HG03175 (cell line): Measurements from ENCODE around the gene ZEB2.
"Not testable (repeated sequence)": the region's sequence is repeated elsewhere in the genome, so short reads cannot be mapped to it uniquely, and the experiment has no call there.

ENCODE experiments used
- ATAC-seq: cut with Tn5 transposase; IDR thresholded peaks from one replicate; pipeline ENCODE4 v1.9.1; 2021; ENCODE audit warnings: mild to moderate bottlenecking, moderate library complexity; ENCODE audit not compliant: unreplicated experiment

Gene ZEB2

DNA sequence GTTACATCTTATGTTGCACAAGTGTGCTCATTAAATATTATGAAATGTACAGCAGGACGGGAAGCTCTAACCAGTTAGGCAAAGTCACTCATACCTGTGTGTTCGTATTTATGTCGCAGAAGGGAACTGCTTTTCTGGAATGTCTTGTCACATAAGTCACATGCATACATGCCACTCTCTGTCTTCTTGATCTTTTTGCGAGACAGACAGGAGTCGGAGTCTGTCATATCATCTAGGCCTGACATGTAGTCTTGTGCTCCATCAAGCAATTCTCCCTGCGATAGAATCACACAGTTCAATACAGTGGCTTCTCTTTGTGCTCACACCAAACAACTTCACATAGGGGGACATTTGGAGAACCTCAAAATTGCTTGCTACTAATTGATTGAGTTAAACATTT is 123.6 kb downstream of the ZEB2 start:
- ATAC-seq = no peak

DNA sequence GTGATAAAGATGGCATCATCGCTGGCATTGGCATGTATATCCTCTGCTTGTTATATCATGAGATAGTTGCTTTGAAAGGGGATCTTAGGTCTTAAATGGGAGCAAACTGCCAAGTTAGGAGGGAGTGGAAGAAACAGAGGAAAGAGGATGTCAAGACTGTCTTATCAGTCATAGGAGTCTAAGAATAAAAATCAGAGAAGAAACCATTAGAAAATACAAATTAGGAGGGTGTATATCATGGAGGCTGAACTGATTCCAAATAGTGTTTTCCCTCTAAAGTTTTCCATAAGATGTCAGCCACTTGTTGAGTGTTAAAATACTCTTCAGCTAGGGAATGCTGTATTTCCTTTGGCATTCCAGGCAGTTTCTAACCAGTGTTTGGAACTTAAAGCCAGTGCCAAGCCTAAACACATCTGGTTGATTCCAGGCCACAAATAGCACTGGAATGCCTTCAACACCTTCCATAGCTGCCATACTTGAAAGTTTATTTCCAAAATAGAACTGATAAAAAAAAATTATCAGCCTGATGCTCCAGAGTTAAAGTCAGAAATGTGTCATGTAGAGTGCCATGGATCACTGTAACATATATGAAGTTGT is 129.4 kb downstream of the ZEB2 start:
- no peak for ATAC-seq

DNA sequence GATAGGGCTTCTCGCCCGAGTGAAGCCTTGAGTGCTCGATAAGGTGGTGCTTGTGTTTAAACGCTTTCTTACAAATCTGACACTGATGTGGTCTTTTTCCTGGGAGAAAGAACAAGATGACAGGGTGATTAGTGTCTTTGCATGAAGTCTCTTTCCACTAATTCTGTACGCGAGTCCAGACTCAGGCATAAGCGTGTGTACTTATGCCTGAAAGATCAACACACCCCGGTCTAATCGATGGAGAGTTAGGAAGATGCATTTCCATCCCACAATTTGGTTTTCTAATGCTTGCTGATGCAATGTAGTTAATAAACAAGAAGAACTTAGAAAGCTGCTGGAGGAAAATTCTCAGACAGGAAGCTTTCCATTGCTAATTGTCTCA is 130.0 kb downstream of the ZEB2 start:
- ATAC-seq = no peak

DNA sequence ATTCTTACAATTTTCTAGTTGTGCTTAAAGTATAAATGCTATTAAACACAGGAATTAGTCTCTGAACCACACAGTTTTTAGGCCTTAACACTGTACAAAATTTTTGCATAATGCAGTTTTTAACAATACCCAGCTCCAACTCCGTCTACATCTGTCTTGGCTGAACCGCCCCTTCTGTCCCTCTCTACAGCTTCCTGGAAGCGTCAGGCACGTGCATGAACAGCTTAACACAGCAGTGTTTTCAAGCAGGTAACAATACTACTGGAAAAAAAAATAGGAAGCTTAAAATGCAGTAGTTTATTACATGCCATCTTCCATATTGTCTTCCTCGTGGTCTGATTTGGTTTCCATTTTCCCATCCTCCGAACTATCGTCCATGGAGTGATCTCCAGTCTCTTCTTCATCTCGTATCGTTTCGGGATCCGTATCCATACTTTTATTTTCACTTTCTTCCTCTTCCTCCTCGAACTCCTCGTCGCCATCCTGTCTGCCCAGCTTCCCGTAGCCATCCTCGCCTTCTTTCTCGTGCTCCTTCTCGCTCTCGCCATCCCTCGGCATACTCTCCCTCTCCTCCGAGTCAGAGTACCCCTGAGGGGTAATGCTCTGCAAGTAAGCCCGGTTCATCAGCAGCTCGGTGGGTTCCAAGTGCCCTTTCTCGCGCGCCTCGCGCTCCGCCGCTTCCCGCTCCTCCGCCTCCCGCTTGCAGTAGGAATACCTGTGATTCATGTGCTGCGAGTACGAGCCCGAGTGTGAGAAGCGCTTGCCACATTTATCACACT is 130.6 kb downstream of the ZEB2 start:
- ATAC-seq = no peak

DNA sequence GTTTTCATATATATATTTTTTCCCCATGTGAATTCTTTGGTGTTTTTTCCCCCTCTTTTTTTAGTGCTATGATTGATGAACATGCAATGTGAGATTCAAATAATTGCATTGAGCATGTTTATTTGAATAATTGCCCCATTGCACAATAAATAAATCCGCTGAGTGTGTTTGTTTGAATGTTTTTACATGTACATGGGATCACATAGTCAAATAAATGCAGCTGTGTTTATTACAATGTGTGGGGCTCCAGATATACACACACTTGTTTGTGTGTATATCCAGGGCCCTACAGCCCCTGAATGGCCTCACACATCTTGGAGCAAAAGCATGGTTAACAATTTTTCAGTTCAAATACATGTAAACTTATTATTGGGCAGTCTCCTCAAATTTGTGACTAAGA is 134.5 kb downstream of the ZEB2 start:
- ATAC-seq = no peak

DNA sequence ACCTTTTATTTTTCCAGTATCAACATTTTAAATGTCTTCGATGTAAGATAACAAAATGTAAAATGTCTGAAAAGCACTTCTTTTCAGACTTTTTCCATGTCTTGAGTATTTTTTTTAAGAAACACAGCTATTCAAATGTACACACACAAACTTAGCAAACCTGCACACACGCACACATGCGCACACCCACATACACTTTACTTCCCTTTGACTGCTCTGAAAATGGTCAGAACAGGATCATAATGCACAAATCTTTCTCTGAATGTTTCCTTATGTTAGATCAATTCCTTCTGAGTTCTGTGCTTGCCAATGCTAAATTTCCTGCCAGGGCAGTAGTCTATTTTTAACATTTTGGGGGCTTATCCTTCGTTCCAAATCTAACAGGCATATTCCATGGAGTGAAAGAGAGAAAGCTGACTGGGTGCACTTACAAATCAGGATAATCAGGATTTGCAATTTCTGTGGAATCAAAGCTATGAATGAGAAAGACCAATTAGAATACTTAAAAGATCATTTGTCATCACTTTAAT is 136.3 kb downstream of the ZEB2 start:
- ATAC-seq = no peak

DNA sequence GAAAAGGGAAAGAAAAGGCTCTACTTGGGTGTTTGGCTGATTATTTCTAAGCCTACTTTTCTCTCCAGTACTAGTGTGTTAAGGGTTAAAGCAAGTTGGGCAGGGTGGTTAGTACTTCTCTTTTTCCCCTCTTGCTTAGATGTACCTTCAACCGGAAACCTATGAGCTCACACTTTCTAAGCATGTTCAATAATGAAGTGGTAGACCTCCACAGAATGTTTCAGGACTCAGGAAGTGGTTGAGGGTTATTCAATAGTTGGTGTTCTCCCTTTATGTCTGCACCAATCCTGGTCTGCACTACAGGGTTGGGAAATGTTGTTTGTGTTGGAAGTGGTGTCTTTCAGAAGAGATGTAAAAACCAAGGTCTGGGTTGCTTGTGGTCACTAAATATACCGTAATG is 137.1 kb downstream of the ZEB2 start:
- peak; percentile 100 for ATAC-seq

DNA sequence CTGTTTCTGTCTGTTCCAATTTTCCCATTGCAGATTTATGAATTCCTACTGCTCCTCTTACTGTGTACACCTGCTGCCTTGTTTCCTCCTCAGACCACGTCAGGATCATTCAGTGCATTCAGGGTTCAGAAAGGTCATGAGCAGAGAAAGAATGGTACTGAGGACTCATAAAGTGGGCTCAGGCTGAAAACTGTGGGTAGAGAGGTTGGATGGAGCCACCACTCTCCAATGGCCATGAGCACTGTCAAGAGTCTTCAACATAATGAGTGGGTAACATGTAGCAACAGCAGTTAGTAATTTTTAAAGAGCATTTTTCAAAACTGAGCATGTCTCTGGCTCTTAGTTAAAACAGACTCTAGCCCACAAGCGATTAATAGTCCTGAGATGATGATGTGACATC is 138.2 kb downstream of the ZEB2 start:
- no peak for ATAC-seq

DNA sequence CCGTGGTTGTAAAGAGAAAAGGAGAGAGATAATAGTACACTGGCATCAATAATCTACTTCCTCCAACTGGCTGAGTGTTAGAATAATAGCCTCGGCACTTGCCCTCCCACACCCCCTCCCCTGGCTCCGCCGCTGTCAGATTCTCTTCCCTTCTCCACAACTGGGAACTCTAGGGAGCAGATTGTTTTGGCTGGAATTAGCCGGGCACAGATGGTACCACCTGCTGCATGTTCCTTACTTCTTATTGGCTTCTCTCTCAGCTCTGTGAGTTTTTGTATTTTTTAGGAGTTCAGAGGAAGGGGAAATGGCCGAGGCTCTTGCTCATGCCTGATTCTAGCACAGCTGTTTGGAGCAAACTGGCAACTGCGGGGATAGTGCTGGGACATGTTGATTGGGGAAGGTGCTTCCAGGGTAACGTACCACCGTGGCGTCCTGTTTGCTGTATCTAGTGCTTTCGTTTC is 140.0 kb downstream of the ZEB2 start:
- ATAC-seq = no peak

DNA sequence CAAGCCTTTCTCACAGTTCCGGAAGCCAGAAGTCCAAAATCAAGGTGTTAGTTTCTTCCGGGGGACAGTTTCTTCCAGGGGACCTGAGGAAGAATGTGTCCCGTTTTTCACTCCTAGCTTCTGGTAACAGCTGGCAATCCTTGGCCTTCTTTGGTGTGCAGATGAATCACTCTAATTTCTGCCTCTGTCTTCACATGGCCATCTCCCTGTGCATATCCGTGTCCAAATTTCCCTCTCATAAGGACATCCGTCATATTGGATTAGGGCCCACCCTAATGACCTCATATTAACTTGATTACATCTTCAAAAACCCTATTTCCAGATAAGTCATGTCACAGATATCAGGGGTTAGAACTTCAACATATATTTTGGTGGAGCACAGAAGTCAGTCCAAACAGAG is 141.4 kb downstream of the ZEB2 start:
- no peak for ATAC-seq

DNA sequence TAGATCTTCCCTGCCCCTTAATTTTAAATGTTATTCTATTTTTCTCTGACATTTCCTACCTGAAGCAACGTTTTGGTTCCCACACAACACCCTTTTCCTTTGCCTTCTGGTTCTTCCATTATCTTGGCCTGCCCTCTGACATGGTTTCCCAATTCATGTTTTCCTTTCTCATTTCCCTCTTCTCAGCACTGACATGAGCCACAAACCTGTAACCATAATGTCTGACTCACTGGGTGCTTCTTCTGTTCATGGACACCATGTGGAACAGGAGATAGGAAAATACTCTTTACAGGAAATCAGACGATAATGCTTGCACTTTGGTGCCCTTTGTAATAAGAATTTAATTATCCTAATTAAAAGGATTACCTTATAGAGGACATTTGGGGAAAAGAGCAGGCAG is 142.0 kb downstream of the ZEB2 start:
- ATAC-seq = no peak

DNA sequence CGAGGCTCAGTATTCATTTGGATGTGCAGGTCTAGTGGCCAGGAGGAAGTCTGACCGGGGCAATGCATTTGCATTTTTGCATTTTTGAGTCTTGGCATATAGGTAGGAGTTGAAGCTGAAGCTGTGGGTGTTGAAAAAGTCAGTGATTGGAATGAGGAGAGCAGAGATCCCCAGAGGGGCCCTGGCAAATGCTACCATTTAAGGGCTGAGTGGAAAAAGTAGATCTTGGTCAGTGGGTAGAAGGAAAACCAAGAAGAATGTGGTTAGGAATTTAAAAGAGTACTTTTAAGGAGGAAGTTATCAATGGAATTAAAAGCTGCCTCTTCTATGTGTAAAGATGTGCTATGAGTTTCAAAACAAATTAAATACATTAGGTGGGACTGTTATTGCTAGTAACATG is 143.0 kb downstream of the ZEB2 start:
- ATAC-seq = no peak

DNA sequence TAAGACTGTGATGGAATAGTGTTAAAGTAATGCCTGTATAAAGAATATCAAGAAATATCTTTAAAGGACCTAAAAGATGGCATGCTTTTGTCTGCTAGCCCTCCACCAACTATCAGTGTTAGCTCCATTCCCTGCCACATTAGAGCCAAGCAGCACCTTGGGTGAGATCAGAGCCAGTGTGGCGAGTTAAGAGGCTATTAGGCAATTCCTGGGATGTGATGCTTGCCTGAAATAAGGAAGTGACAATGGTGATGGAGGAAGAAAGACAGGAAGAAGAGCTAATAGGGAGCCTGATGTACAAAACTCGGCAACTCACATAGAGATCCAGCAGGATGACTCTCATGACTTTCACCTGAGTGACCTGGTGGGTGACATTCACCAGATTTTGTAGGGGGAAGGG is 143.5 kb downstream of the ZEB2 start:
- no peak for ATAC-seq

DNA sequence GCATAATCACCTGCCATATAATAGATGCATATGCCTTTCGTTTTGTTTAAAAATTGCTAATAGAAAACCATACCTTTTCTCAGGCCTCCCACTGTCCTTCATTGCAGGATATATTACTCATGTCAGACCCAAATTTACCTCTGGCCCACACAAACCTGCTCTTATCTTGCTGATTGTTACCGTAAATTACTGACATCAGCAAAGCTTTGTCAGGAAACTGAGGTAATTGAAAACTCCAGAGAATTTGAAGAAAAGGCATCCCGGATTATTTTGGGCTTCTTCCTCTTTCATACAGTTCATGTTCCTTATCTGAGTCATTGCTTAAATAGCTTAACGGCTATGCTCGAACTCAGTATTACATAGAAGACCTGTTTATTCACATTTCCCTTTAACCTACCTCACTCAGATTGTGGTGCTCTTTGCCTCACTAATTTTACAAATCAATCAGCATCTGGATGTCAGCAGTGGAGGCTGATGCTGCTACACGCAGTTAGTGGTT is 145.7 kb downstream of the ZEB2 start:
- peak; percentile 50 for ATAC-seq

DNA sequence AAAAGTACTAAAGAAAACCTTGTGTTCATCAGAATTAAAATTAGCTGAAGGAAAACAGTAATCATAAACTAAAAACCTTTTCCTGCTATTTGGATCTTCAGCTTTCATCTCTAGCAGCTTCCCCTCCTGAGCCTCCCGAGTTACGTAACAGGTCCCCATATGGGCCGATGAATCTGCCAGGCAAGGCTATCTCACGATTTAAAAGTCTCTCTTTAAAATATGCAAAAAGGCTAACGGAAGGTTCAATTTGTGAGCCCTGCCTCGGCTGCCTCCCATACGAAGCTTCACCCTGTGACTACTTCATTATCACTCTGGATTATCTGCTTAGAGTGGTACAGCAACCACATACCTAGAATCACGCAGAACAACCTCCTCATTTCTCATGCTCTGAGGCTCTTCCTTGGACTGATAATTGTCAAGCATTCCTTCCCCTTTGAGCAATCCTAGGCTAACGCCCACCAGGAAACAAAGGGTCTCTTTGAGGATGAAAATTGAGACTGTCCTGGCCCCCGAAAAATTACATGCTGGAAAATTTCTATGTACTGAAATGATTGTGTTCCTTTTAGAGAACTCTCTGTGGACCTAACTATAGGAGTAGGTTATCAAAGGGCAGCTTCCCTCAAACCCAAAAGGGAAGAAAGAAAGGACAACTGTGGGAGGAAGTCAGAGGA is 147.4 kb downstream of the ZEB2 start:
- no peak for ATAC-seq

DNA sequence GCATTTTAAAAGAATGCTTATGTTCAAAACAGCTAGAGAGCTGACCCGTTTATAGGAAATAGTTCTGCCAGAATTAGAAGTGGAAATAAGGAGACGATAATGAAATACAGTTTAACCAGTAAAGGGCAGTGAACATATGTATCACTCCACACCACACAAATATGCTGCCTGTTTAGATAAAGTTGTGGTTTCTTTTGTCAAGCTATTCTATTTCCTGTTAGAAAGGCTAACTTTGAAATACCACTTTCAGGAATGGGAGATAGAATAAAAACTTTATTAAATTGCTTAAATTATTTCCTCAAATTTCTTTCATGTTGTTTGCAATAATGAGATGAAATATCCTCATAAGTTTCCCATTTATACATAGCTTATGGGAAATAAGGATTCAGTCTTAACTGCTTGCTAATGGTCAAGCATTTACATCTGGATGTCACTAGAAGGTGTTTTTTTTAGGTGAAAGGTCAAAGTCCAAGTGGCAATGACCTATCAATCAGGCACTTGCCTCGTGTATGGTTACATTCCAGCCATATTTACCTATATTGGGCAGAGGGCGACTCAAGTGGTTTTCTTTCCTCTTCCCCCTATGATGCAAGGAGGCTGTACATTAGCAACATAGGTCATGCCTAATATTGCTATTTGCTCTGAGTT is 148.9 kb downstream of the ZEB2 start:
- no peak for ATAC-seq

DNA sequence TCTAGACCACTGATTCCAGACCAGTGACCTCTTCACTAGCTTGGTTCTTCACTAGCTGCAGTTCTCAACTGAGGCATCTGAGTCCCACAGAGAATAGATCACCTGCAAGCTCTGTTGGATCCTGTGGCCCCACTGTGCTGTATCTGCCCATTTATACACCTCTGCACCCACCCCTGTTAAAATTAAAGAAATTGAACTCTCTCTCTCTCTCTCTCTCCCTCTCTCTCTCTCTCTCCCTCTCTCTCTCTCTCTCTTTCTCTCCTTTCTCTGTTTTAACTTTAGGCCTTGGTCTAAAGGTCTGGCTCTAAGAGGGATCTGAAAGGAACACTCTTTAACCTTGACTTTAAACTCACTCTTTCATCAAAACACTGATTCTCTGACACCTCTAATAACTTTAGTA is 150.5 kb downstream of the ZEB2 start:
- ATAC-seq = no peak

DNA sequence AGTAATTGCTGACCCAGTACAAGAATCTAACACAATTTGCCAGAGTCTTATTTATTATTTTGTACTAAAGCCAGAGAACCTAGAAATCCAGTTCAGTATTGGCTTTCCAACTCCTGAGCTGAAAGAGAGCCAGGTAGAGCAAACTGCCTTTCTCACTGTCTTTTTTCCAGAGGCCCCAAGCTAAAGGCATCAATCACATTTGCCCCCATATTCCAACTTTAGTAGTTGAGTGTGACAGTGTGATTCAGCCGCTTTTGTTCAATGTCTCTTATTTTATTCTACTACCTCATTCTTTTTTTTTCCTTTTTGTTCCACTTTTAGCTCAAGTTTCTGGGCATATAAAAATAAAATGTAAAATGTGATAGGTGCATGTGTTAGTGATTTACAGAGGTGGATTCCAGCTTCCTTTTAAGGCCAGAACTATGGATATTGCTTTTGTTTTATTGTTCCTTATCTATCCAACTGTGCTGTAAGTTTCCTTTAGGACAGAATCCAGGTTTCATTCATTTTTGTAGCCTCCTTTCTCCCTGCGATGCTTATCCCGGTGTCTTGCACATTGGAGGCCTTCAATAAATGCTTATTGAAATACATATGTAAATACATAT is 153.0 kb downstream of the ZEB2 start:
- ATAC-seq = no peak

DNA sequence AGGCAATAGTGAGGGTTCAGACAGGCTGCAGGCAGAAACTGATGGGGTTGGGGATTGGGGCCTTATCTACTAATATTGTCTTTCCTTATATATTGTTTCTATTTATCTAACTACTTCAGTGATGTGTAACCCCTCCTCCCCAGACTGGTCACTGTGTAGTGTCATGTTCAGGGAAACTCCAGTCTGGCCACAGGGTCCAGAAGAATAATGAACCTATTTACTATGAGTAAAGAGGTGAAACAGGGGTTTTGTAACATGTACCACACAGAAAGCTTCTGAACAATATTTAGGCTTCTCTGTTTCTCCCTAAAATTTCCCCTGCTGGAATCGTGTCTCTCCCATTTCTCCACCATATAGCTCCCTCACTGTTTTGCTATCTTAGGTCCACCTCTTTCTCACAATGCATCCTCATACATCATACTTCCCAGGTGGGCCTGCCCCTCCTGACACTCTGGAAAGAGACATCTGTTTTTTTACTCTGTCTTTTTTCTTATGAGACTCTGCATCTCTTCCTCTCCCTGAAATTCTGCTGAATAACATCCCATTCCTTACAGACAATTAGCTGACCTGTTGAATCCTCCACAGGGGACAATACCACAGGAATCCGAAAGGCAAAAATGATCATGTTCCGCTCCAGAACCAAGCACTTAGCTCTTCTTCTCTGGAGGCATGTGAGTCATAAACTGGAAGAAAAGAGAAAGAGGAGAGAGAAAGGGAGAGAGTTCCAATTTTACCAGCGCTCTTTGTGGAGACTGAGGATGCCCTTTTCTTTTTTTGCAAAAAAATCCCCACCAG is 154.8 kb downstream of the ZEB2 start:
- ATAC-seq = peak; percentile 61

DNA sequence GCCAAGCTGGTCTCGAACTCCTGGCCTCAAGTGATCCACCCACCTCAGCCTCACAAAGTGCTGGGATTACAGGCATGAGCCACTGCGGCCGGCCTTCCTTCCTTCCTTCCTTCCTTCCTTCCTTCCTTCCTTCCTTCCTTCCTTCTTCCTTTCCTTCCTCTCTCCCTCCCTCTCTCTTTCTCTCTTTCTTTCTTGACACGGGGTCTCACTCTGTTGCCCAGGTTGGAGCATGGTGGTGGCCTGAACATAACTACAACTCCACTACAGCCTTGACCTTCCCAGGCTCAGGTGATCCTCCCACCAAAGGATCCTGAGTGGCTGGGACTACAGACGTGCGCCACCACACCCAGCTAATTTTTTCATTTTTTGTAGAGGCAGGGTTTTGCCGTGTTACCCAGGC is 155.7 kb downstream of the ZEB2 start:
- ATAC-seq = not testable (repeated sequence)
